C4-2B (cell line): Measurements from ENCODE around the gene FDXACB1.

Source experiments
- H3K27ac ChIP-seq: fragments of 450-650 bp; 2 replicates; pipeline ENCODE4 v1.5.1; 2017
- ZFX ChIP-seq: fragments of 450-650 bp; IDR thresholded peaks from 2 replicates; pipeline ENCODE4 v1.6.1; 2017
- TF ChIP-seq, protein P1 (sequence below): fragments of 450-650 bp; conservative IDR thresholded peaks from 2 replicates; pipeline ENCODE4 v1.5.1; 2017; ENCODE audit warnings: mild to moderate bottlenecking

The FDXACB1 gene

DNA sequence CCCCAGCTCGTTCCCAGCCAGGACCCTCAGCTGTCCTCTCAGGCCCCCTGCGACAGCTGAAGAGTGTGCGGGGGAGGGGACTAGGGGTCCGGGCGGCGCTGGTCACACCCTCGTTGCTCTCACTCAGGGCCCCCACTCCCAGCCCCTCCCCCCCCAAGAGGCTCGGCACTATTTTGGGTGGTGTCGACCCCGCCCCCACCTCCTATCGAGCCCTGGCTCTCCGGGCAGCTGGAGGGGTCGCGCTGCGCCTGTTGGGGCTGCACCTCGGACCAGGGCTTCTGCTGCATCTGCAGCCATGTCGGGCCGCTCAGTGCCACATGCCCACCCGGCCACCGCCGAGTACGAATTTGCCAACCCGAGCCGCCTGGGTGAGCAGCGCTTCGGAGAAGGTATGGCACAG is 33.6 kb upstream of the FDXACB1 start, which contains the start of gene HSPB2:
Gene HSPB2, plus strand, starts transcription at position 200 of the 400 bp plus-strand sequence. Its CDS starts 96 bp downstream, at position 296.
- TF ChIP-seq ZFX = no peak
- TF ChIP-seq, protein P1, sequence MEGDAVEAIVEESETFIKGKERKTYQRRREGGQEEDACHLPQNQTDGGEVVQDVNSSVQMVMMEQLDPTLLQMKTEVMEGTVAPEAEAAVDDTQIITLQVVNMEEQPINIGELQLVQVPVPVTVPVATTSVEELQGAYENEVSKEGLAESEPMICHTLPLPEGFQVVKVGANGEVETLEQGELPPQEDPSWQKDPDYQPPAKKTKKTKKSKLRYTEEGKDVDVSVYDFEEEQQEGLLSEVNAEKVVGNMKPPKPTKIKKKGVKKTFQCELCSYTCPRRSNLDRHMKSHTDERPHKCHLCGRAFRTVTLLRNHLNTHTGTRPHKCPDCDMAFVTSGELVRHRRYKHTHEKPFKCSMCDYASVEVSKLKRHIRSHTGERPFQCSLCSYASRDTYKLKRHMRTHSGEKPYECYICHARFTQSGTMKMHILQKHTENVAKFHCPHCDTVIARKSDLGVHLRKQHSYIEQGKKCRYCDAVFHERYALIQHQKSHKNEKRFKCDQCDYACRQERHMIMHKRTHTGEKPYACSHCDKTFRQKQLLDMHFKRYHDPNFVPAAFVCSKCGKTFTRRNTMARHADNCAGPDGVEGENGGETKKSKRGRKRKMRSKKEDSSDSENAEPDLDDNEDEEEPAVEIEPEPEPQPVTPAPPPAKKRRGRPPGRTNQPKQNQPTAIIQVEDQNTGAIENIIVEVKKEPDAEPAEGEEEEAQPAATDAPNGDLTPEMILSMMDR = no peak
- peak within 1 kb of the TSS; percentile 2; the same call in 1 of the 2 replicates for H3K27ac ChIP-seq

DNA sequence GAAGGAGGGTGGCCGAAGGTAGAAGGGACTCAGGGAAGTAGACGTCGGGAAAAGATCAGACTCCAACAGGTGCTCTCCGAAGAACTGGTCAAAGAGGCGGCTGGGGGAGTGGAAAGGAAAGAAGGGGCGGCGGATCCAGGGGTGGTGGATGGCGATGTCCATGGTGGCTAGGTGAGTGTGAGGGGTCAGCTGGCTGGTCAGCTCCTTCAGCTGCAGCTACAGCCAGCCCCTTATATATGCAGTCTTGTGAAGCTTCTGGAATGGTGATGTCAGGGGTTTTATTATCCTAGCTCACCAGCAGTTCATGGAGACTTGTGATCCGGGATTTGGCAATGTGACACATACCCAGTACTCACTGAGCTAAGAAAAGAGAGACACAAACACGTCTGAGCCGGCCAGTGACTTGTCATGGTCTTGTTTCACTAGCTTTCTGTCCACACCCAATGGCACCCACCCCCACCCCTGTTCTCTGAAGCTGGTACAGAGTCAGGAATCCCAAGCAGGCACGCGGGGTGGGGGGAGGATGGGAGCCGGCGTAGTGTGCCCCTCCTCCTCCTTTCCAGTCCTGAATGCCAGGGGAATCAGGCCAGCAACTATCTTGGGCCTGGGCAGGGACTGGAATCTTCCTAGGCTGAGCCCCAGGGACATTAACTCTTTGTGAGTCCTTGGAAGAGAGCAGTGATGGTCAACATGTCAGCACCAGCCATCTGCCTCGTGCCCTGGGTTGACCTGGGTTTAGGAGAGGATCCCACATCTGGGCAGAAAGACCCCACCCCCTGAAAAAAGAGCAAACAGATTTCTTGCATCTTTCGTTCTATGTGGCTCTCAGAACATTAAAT is 32.8 kb upstream of the FDXACB1 start, which contains the start of gene CRYAB:
Gene CRYAB, minus strand, starts transcription at position 208 of the 839 bp plus-strand sequence. Its CDS starts 46 bp downstream, at position 162.
- peak within 1 kb of the TSS; percentile 2; the same call in 1 of the 2 replicates for H3K27ac ChIP-seq
- TF ChIP-seq, protein P1 = no peak
- TF ChIP-seq ZFX = no peak

DNA sequence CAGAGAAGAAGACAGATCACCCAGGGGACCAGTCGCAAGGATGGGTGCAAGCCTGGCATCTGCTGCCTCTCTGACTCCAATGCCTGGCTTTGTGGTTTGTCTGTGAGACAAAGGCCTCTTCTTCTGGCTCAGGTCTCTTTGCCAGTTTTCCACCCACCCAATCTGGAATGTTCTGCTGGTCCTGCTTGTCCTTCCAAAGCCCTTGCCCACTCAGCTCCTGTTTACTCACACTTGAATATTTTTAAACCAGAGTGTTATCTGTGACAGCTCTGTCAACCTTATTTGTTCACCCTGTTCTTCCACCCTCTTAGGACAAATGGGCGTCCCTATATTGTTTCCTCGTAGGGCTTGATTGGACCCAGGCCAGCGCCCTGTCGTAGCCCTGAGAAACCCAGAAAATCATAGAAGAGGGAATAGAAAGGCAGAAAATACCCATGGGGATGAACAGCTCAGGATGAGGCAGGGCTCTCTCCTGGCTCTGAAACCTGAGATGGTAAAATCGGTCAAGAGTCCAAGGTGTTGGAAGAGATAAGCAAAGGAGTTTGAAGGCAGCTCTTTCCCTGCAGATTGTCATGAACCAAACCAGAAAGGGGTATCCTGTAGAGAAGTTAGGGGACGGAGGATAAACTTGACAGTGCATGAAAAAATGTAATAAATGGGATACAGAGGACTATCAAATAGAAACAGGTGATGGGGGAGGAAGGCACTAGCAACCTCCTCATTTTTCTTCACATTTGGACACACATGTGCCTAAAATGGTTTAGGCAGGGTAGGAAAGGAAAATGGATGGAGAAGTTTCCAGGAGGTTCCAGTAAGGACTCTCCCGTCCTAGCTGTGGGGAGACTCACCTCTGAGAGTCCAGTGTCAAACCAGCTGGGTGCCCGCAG is 32.0 kb upstream of the FDXACB1 start:
- no peak overlapping the region for H3K27ac ChIP-seq
- TF ChIP-seq, protein P1 = no peak
- TF ChIP-seq ZFX = no peak

DNA sequence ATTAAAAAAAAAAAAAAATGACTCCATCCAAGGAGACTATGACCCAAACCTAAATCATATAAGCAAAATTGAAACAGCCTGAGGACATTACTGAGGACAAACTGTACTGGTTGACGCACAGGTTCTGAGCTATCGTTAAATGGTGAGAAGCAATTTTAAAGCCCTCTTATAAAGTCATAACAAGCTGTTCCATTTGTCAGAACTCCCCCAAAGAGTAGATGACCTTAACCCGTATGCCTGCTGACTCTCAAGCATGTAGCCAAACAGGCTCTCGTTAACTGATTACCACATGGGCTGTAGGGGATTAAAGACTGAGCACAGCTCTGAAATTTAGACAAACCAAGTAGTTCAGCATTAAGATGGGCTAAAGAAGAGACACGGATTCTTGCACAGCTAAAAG is 30.4 kb upstream of the FDXACB1 start:
- TF ChIP-seq, protein P1 = no peak
- TF ChIP-seq ZFX = no peak
- no peak overlapping the region for H3K27ac ChIP-seq

DNA sequence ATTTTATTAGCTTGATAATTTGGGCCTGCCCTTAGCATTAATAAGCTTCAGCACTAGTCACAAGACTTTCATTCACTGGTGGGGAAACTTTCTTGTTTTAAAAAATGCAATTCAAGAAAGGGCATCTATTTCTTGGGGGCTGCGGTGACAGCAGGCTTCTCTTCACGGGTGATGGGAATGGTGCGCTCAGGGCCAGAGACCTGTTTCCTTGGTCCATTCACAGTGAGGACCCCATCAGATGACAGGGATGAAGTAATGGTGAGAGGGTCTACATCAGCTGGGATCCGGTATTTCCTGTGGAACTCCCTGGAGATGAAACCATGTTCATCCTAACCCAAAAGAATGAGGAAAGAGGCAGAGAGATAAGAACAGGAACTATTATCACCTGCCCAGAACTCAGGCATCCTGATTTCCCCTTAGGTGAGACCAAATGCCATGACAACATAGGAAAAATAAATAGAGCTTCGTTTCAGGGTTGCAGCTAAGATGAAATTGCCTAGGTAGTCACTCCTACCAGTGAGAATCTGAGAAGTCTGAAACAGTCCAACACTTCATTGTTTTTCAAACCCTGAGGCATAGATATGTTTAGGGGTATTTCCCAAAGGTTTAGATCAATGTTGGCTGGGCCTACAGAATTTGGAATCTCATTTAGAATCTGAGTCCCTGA is 29.8 kb upstream of the FDXACB1 start:
- no peak for TF ChIP-seq ZFX
- TF ChIP-seq, protein P1 = no peak

DNA sequence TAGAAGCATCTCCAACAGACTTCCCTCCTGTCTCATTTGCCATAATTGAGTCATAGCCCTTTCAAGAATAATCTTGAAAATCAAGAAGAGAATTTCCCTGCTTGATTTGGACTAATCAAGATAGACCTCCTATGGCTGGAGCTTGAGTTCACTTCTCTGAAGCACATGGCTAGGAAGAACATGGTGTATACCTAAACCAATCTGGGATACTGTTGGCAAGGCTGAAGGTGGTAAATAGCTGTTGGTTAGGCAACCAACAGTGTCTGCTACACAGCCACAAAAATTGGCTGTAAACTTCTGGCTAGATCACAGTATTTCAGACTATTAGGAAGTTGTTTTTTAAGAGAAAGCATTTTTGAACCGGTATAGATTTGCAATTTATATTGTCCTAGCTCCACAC is 27.7 kb upstream of the FDXACB1 start:
- no peak overlapping the region for H3K27ac ChIP-seq
- TF ChIP-seq ZFX = no peak
- TF ChIP-seq, protein P1 = no peak

More for the DNA sequence above, 29.8 kb upstream of the FDXACB1 start:
- H3K27ac ChIP-seq = no peak overlapping the region
